Activated CD8-positive, alpha-beta memory T cell treated with anti-CD3 and anti-CD28 coated beads, Interleukin-2, amount 50 U/mL, for 48 hours (primary cell): ENCODE data around the gene PPFIA2.

Experiments used
- DNase-seq: peaks from one replicate; pipeline ENCODE4 v3.0.0-alpha.2; 2020

Gene PPFIA2

GRCh38 chr12:81759190-81760051, at the start of gene PPFIA2:
PPFIA2 (minus strand) TSS chr12:81759350.
- DNase-seq: peak; percentile 56

- DNase-seq: no peak
These were observed 41.4 kb upstream of the PPFIA2 start for GRCh38 chr12:81800298-81801148.

GRCh38 chr12:81798294-81798693, 39.1 kb upstream of the PPFIA2 start:
- no peak for DNase-seq

GRCh38 chr12:81797100-81797499, 38.0 kb upstream of the PPFIA2 start:
- DNase-seq: no peak

GRCh38 chr12:81792666-81793065, 33.5 kb upstream of the PPFIA2 start:
- DNase-seq: no peak

- DNase-seq: no peak
These were observed 20.1 kb upstream of the PPFIA2 start for GRCh38 chr12:81779216-81779615.

- no peak for DNase-seq
These were observed 19.6 kb upstream of the PPFIA2 start for GRCh38 chr12:81778719-81779118.

- DNase-seq: peak; percentile 60
These were observed 545 bp downstream of the PPFIA2 start for GRCh38 chr12:81758421-81759189.

- no peak for DNase-seq
These were observed 1.3 kb downstream of the PPFIA2 start for GRCh38 chr12:81757731-81758365.

- no peak for DNase-seq
These were observed 29.4 kb downstream of the PPFIA2 start for GRCh38 chr12:81729781-81730180.

GRCh38 chr12:81727391-81727790, 31.8 kb downstream of the PPFIA2 start:
- DNase-seq: no peak

- no peak for DNase-seq
These were observed 32.5 kb downstream of the PPFIA2 start for GRCh38 chr12:81726634-81727033.

GRCh38 chr12:81723361-81723760, 35.8 kb downstream of the PPFIA2 start:
- no peak for DNase-seq

GRCh38 chr12:81722004-81722403, 37.1 kb downstream of the PPFIA2 start:
- DNase-seq: no peak

GRCh38 chr12:81718616-81719015, 40.5 kb downstream of the PPFIA2 start:
- no peak for DNase-seq

- DNase-seq: no peak
These were observed 46.6 kb downstream of the PPFIA2 start for GRCh38 chr12:81712536-81712935.

- no peak for DNase-seq
These were observed 53.6 kb downstream of the PPFIA2 start for GRCh38 chr12:81705586-81705985.

GRCh38 chr12:81699551-81699950, 59.6 kb downstream of the PPFIA2 start:
- DNase-seq: no peak

GRCh38 chr12:81692008-81692407, 67.1 kb downstream of the PPFIA2 start:
- DNase-seq: no peak

GRCh38 chr12:81683881-81684280, 75.3 kb downstream of the PPFIA2 start:
- no peak for DNase-seq

- DNase-seq: no peak
These were observed 79.5 kb downstream of the PPFIA2 start for GRCh38 chr12:81679614-81680013.

GRCh38 chr12:81670759-81671158, 88.4 kb downstream of the PPFIA2 start:
- no peak for DNase-seq

GRCh38 chr12:81668475-81668874, 90.7 kb downstream of the PPFIA2 start:
- no peak for DNase-seq
